HG02852 (cell line): ENCODE measurements around the gene FCRL4.
A peak's percentile ranks its signal among the peaks of the same experiment; 100 is the strongest.

Source experiments
- ATAC-seq: cut with Tn5 transposase; IDR thresholded peaks from one replicate; pipeline ENCODE4 v1.9.1; 2021; ENCODE audit warnings: mild to moderate bottlenecking, moderate library complexity; ENCODE audit not compliant: unreplicated experiment

FCRL4 gene

DNA sequence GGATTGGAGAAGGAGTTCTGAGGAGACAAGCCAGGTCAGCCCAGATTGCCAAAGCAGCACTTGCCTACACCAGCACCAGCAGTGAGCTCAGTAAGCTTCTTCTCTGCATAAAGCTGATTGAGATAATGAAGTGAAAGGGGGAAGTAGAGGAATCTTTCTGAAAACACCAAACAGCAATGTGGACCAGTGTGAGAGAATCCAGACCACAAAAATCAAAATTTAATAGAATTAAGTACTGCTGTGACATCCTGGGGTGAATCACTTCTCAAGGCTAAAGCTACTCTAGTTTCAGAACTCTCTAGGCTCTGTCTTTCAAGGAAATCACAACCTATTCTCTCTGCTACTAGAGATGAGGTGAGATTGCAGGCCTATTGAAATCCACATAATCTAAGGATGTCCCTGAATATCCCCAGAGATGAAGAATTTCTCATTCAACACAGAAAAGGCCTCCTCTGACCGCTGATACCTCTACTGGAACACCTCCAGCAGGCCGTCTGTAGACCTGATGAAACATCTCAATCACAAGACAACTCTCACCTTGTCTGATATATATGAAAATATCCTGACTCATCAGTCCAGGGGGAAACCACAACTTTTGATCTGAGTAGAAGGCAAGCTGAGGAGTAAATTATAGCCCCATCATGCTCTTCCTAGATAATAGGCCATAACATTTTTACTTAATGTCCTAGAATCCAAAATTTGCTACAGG, at the start of gene FCRL4:
Gene FCRL4 (minus strand): TSS at position 127 of the 709 bp plus-strand sequence. CDS start 141 bp downstream, outside the sequence.
- ATAC-seq, result peak; percentile 35

DNA sequence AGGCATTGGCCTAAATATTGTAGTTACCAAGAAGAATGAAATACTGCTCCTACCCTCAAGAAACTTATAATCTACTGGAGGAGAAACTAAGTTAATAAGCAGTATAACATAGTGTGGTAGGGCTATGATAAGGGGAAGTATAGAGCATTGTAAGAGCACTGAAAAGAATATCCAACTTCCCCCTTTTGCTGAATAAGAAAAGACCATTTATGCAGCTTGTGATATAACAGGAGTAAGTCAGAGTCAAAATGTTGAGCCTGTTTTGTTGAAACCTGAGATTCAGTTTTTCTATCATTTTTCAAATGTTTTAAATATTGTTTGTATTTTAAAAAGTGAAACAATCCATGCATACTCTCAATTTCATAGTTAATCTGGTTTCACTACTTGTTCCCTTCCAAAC, 48.3 kb upstream of the FCRL4 start:
- no peak for ATAC-seq

DNA sequence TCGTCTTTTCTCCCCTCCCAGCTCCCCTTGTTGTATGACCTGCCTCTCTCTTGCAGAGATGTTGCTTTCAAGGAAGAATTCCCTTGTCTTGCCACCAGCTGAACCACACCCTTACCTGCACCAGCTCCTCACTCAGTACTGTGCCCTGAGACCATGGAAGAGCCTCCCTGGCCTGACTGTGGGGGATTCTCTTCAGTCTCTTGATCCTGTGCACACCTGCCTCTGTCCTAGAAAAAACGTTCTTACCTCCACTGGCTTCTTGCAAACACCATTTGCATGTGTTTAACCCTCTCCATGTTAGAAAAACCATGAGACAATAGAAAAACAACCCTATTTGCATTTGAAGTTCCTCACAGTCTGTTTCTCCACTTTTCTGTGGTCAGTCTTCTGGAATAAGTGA, 43.3 kb upstream of the FCRL4 start:
- no peak for ATAC-seq

DNA sequence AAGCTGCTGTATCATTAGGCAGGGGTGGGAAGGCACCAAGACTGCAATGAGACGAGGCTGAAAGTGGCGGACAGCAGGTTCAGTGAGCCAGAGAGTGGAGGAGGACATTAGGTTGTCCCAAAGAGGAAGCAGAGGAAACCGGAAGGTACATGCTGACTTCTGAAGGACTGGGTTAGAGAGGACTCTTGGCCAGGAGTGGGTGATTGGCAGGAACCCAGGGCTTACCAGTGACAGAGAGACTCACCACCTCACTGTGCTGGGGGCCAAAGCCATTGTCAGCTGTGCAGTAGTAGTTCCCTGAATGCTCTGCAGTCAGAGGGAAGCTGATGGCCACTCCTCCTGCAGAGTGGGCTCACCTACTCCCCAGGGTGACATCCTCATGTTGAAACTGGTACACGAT, 41.9 kb upstream of the FCRL4 start:
- no peak for ATAC-seq

DNA sequence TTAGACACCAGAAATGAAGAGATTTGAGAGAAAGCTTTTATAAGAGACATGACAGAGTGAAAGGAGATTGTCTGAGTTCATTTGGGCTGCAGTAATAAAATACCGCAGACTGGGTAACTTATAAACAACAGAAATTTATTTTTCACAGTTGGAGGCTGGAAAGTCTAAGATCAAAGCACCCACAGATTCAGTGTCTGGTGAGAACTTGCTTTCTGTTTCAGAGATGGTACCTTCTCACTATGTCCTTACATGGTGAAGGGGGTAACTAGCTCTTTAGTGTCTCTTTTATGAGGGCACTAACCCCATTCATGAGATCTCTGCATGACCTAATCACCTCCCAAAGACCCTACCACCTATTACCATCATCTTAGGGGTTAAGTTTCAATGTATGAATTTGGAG, 30.9 kb upstream of the FCRL4 start:
- ATAC-seq, result no peak

DNA sequence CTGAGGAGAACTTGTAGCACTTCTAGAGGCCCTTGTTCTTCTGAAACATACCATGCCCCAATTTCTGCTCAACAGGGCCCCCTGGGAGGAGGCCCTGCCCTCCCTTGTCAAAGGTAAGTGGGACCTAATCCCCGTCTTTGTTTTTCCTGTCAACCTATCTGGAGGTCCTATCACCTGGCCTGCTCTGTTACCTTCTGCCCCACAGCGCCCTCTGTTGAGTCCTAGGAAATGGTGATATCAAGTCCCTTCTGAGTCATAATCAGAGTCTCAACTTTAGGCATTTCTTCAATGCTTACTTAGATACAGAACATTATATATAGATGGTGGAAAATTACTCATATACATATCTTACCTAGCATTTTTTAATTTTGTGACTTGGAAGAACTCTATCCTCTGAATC, 28.2 kb upstream of the FCRL4 start:
- peak; percentile 79 for ATAC-seq

DNA sequence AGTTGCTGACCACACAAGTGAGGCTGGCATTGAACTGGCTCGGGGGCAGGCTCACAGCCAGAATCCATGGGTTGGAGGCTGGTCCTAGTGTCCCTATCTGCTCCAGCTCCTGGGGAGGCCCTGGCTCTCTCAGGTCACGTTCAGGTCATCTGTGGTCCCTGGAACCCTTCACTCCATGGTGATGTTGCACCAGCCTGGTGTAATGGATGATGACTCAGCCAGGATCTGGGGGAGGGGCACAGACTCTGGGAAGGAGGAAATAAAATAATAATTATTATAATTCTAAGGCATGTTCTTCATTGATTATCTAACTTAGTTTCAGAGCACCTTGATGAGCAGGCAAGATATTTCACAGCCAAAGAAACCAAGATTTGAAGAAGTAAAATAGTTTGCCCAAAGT, 26.6 kb upstream of the FCRL4 start:
- no peak for ATAC-seq

DNA sequence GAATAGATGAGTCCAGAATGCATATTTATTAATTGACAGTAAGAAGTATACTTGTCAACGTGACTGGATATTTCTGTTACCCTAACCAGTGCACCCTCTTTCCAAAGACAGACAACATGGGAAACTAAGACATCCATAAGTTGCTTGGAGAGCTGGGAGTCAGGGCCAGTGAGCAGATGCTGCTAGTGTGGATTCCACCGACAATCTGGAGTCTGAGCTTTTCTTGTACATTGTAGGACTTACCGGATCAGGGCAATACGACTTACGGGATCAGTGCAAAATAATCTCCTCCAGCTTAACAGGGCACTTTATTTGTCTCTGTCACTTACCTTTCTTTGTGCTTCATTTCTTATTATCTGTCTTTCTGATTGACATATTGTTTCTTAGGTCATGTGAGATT, 24.6 kb upstream of the FCRL4 start:
- ATAC-seq, result no peak

DNA sequence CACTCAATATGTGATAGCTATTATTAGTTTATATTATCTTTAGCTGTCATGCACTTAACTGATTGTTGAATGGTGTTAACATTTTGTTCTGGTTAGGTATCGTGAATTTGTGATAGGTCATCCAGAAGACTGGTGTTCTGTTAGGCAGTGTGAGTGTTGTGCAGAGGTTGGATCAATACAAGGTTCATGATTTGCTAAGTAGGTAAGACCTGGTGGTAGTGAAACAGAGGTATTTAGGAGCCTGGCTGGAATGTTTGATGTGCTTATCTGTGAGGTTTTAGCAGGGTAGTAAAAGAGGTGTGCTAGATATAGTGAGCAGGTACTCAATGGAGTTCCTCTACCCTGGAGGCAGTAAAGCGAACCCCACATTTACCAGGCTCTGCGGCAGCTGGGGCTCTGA, 20.3 kb upstream of the FCRL4 start:
- no peak for ATAC-seq

DNA sequence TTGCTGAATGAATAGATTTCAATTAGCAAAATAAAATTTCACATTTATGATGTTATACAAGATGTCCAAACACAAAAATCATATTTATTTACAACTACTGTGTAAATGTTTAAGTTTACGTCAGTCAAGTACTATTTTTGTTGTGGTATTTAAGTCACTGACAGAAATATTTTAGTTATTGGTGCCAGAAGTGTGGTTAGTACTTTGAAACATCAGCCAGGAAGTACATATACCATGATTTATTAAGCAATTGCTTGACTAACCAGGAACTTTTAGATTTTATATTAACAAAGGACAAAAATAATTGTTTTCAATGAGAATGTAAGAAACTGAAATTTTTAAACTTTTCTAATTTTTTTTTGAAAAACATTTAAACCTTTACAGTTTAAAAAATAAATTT, 2.4 kb upstream of the FCRL4 start:
- ATAC-seq, result no peak

DNA sequence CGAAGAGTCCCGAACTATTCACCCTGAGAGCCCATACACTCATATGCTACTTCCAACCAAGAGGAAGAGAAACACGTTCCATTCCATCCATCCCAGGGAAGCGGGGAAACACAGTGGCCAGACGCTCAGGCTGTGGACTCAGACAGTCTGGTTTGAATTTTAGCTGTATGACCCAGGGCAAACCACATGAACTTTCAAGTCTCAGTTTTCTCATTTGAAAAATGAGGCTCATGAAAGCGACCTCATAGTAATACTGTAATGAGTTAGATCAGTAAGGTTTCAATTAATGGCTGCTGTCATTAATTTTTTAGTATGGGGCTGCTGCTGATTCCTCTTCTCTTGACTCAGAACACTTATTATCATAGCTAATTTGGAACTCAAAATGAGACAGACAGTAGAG, 1.5 kb downstream of the FCRL4 start:
- peak; percentile 63 for ATAC-seq

DNA sequence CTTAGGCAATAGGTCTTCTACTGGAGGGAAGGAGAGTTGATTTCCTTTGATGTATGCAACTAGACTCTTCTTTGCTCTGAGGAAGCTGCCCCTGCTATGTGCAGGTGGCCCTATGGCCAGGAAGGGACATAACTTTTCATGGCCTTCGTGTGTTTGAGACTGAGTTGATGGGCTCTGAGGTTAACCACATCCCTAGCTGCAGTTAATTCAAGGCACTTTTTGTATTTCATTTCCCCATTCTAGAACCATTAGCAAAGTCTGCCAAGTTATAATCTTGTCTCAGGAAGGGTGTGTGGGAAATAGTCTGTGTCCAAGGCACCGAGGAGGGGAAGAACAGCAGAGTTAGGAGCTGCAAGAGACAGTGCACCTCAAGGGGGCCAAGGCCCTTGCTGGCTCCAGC, 2.5 kb downstream of the FCRL4 start:
- ATAC-seq, result peak; percentile 72

DNA sequence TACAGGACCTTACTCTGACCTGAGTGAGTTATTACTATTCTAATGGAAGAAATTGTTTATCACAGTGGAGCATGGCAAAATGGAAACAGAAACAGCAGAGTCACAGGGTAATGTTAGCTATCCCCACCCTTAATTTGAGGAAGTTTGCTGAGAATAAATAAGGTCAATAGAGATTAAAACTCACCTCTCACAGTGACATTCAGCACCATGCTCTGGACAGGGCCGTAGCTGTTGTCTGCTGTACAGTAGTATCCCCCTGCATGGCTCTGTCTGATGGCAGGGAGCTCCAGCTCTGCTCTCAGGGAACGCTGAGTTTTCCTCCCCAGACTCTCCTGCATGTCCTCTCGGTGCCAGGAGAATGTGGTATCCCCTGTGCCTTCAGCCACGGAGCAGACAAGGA, 11.9 kb downstream of the FCRL4 start:
- no peak for ATAC-seq

DNA sequence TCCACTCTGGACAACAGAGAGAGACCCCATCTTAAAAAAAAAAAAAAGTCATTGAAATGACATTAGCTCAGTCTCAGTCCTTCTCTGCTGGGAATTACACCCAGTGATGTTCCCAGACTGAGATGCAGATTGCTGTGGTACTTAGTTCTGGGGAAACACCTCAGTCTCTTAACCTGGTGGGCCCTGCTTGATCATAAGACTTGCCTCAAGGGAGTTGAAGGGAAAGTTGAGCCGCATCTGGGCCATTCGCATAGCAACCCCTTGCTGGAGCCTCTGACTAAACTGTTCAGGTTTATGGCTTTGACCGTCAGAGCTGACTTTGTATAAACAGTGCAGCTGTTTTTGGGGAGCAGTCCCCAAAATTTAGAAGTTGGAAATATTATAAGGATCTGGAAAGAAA, 13.4 kb downstream of the FCRL4 start:
- ATAC-seq, result no peak

DNA sequence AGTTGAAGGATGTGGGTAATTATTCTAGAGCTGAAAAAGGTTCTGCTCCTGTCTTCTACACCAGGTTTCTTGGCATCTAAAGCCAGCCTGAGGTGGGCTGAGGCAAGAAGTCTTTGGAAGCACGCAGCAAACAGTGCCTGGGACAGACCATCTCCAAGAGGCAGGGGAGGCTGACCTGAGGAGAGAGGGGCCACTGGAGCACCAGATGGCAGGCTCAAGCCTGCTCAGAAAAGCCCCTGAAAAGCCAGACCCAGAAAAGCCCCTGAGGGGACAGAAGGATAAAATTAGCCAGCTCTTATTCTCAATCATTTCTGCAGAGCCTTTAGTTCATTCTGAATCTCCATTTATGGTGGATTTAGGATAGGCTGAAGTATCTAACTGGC, 17.1 kb downstream of the FCRL4 start:
- no peak for ATAC-seq

DNA sequence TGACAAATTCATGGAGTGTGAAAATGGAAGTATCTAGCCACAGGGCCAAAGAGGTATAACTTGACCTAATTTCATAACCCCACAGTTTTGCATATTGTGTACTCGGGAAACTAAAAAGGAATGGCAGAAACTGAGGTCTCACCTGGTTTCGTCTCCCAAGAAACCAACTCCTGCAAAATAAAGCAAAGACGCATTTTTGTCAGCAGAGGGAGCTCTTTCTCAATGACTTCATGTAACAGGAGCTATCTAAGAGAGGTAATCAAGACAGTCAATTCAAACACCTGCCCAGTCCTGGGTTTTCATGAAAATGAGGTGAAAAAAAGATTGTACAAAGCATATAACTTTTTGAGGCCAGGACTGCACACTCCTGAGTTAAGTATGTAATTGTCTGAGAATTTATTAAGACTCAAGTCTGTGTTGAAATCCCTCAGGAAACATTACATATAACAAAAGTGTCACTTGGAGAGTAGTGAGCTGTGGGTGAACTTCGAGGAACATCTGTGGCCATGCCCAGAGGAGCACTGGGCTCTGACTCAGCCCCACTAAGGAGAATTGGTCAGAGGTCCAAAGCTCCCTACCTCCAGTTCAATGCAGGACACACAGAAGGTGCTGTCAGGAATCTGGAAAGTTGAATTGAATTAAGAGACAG, 17.6 kb downstream of the FCRL4 start:
- ATAC-seq, result no peak

DNA sequence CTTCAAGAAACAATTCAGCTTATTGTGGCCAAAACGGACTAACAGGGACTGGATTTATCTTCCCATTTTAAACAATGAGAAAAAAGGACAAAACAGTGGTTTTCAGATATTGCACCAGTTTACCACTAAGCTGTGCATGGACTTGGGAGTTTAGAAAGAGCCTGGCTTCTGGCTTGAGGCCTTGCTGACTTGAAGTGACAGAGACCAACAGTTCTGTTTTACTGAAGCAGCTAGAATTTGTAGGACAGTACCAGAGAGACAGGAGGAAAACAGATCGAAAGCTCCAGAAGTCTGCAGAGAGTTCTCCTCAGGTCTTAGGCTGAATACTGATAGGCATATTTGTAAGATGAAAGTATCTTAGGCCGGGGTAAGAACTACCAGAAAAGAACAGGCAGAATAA, 20.5 kb downstream of the FCRL4 start:
- ATAC-seq, result no peak

DNA sequence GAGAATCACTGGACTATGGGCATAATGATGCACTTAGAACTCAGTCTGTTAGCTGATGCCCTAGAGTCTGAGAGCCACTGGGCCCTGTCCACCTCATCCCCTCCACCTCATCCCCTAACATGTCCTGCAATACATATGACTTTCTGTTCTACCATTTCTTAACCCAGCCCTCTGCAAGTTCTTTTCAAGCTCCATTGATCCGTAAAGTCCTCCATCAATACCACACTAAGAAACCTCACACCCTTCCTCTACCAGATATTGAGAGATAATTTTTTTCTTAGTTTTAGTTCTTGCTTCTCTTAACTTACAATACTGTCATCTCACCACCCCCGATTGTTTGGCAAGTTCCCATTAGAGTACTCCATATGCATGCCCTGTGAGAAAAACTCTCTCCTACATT, 22.1 kb downstream of the FCRL4 start:
- peak; percentile 86 for ATAC-seq

DNA sequence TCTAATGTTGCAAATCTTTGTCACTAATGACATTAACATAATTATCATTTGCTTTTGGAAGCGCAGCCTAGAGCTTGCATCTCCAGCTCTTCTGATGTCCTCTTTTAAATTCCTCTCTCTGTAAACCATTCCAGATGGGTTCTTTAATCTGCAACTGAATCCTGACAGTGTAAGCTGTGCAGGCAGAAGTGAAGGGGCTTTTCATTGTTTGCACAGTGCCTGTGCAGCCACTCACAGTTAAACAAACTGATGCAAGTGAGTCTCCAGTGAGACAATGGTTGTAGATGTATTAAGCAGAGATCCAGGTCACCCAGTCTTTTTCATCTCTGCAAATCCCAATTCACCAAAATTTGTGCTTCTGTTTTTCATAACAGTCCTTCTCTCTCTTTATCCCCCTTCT, 23.0 kb downstream of the FCRL4 start:
- no peak for ATAC-seq

DNA sequence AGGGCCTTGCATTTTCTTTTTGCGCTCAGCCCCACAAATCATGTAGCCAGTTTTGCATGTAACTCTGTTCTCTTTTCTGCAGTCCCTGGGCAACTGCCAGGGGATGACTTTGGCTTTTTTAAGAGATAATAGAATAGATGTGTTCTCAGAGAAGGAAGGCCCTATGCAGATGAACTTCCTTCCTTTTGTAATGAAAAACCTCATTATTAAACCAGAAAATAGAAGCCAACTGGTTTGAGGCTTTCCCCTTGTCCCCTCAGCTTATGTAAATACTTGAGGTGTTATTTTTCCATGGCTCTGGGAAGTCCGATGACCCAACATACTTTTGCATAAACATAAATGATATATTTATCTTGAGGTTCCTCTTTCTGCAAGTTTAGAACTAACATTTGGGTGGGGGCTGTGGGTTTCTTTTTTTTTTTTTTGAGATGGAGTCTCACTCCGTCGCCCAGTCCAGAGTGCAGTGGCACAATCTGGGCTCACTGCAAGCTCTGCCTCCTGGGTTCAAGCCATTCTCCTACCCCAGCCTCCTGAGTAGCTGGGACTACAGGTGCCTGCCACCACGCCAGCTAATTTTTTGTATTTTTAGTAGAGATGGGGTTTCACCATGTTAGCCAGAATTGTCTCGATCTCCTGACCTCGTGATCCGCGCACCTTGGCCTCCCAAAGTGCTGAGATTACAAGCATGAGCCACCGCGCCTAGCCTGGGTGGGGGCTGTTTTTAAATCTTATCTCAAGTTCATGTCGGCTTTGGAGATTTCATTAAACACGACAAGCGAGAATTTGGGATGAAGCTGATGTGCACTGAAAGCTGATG, 31.2 kb downstream of the FCRL4 start:
- no peak for ATAC-seq

DNA sequence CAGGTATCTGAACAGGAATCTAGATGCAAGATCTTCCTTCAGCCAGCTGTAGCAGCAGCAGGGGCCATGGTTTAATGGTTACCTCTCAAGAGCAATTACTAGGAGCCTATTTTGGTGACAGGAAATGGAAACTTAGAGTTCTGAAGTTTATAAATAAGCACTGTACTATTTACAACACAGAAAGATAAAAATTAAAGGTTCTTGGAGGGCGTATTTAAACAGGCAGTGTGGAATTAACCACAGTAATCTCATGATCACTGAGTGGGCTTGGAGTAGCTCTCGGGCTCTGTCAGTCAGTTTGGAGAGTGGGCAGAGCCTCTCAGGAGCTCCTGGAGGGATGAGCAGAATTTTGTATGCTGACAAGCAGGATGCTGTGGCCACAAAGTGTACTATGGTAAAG, 35.4 kb downstream of the FCRL4 start:
- peak; percentile 79 for ATAC-seq

DNA sequence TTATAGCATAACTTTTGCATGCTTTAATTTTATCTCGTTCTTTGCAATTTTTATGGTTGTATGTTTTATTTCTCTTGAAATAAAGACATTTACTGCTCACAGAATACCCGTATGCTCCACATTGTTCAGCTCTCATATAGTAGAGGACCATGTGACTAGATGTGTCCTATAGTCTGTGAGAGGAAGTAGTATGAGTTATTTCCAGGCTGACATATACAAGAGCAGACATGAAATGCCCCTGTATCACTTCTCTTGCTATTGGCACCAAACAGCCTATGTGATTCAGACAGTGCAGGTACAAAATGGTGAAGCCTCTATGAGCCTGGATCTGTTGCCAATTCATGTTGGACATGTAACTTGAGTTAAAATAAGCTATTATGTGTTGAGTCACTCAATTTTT, 39.8 kb downstream of the FCRL4 start:
- no peak for ATAC-seq
